ENCODE results near the gene MYORG.

GRCh38 chr9:34398875-34399274 is 22.2 kb upstream of the MYORG start:
- no peak for TF ChIP-seq CTCF (IDR thresholded peaks at IDR 0.05; ENCODE audit: borderline replicate concordance, extremely low read depth, low read length, poor library complexity, severe bottlenecking)
- TF ChIP-seq EZH2 (IDR thresholded peaks at IDR 0.05; ENCODE audit: borderline replicate concordance, low read depth, low read length, severe bottlenecking) = no peak
